ENCODE data around the gene MIR17HG.

GRCh38 chr13:91360246-91360751, 12.8 kb downstream of the MIR17HG start:
- no peak for TF ChIP-seq EZH2 (optimal IDR thresholded peaks at IDR 0.05; ENCODE audit: low read depth, low read length)
- no peak for TF ChIP-seq CTCF (IDR thresholded peaks at IDR 0.05; ENCODE audit: low read length)
